Activated T-cell treated with anti-CD3 and anti-CD28 coated beads, Interleukin-2, amount 50 U/mL, for 48 hours (primary cell): ENCODE results near the gene PNRC1.
A peak's percentile ranks its signal among the peaks of the same experiment; 100 is the strongest.
"Not testable (repeated sequence)": the region's sequence is repeated elsewhere in the genome, so short reads cannot be mapped to it uniquely, and the experiment has no call there.

Experiments
- DNase-seq, 2 experiments: peaks; one replicate each; pipeline ENCODE4 v3.0.0-alpha.2; 2020

The PNRC1 gene

GRCh38 chr6:89116702-89117101 lies 36.2 kb downstream of the PNRC1 start:
- no peak for DNase-seq

- peak; percentile 51 to 65 for DNase-seq
Measured at GRCh38 chr6:89117211-89118108, 36.9 kb downstream of the PNRC1 start, which contains the start of gene SRSF12. SRSF12 (minus strand) TSS chr6:89118071; CDS start chr6:89117887, 184 bp downstream.

GRCh38 chr6:89118931-89119330 lies 38.4 kb downstream of the PNRC1 start:
- DNase-seq: no peak

GRCh38 chr6:89120371-89120770 lies 39.8 kb downstream of the PNRC1 start:
- DNase-seq: no peak

GRCh38 chr6:89121934-89122333 lies 41.4 kb downstream of the PNRC1 start:
- no peak for DNase-seq

GRCh38 chr6:89122625-89123024 lies 42.1 kb downstream of the PNRC1 start:
- DNase-seq: no peak

GRCh38 chr6:89128256-89128671 lies 47.7 kb downstream of the PNRC1 start:
- not testable (repeated sequence) for DNase-seq

- DNase-seq: no peak
Measured at GRCh38 chr6:89131599-89131998, 51.0 kb downstream of the PNRC1 start.

GRCh38 chr6:89132057-89132456 lies 51.5 kb downstream of the PNRC1 start:
- DNase-seq: no peak

GRCh38 chr6:89133981-89134380 lies 53.4 kb downstream of the PNRC1 start:
- no peak for DNase-seq

GRCh38 chr6:89134723-89135122 lies 54.2 kb downstream of the PNRC1 start:
- no peak for DNase-seq
